NCI-H69 (cell line): ENCODE data around the gene SPATA6L.

ENCODE experiments used
- DNase-seq: peaks from one replicate; lab custom pipeline; 2025; lab: John Stamatoyannopoulos, UW

Gene SPATA6L, protein sequence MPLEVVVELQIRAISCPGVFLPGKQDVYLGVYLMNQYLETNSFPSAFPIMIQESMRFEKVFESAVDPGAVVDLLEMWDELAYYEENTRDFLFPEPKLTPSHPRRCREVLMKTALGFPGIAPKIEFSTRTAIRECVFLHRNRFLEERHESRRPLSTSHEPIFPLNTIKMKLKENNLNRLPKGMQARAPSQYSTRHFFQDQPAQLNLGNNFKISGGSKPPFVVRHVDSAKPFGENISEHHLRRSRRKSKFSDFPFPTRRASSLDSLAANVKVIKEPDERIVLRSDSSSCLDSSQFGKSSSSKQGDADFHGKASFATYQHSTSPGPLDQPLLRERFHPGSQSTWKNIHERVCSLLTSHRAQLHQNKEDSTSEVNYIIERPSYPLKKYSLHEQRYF

DNA sequence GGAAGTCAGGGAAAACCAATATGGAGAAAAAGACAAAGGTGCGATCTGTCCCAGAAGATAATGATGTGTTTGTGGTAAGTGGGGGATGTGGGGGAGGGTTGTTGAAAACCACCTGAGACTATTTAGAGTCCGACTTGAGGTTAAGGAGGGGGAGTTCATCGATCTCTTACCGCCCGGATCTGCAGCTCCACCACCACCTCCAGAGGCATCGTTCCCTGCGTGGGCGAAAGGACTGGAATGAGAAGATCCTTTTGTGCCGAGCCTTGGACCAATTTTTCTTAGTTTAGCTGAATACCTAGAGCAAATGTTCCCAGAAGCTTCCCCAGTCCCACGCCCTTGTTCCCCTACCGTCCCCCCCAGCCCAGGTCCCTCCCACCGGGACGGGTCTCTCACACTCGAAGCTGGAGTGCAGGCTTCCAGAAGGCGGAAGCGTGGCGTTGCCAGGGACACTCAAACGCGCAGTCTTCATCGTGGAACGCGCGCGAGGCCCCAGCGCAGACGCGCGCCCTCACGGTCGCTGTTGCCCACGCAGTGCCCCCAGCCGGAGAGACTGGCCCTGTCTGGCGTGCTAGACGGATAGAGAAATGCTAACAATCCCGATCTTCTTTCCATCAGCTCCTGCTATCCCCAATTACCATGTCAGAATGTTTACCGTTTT lies at the start of gene SPATA6L:
Gene SPATA6L, minus strand, starts transcription at position 439 of the 658 bp plus-strand sequence. Its CDS starts 230 bp downstream, at position 209.
- DNase-seq: peak; percentile 92

DNA sequence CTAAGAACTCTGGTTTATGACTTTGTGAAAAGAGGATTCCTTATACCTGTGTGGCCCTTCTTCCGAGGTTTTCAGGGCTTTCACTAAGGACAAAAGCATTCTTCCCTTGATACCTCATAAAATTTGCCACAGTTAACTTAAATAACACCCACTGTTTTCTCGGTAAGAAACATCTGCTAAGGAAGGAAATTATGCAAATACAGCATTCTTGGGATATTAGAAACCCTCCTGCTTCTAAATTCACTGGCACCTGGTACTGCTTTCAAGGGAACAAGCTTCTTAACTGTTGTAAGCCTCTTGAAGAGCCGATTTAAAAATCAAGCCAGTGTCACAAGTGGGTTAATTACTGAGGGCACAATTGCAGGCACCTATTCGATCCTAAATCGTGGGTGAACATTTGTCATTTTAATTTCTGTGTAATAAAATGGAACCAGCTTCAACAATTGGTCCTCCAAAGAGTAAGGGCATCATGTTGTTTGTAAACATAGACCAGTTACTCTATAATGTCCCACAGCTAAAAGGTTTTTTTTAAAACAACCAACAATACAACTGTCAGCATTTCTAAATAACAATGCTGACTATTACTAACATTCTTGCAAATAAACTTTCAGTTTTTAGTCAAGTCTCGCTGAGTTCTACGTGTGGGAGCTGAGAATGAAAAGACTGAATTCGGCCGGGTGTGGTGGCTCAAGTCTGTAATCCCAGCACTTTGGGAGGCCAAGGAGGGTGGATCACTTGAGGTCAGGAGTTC lies 48.2 kb upstream of the SPATA6L start:
- peak; percentile 7 for DNase-seq

DNA sequence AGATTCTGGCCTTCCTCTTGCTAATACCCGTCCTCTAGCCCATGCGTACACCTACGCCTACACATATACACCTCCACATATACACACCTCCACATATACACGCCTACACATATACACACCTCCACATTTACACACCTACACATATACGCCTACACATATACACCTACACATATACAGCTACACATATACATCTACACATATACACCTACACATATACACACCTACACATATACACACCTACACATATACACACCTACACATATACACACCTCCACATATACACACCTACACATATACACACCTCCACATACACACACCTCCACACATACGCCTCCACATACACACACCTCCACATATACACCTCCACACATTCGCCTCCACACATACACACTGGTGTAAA lies 47.6 kb upstream of the SPATA6L start:
- DNase-seq: no peak

DNA sequence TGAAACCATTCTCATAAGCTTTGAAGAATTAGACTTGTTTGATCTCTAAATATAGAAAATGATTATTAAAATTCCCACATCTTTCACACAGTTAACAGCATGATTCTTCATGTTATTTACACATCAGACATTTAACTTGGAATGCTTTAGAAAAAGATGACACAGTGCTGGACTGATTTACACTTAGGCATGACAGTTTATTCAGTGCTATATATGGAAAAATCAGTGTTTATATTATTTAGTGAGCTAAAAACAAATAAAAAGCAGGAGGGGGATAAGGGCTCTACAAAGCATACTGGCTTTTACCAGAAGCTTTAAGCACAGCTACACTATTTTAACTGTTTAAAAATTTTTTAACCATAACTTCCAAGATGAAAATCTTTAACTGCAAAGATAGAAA lies 43.1 kb upstream of the SPATA6L start:
- DNase-seq: no peak

DNA sequence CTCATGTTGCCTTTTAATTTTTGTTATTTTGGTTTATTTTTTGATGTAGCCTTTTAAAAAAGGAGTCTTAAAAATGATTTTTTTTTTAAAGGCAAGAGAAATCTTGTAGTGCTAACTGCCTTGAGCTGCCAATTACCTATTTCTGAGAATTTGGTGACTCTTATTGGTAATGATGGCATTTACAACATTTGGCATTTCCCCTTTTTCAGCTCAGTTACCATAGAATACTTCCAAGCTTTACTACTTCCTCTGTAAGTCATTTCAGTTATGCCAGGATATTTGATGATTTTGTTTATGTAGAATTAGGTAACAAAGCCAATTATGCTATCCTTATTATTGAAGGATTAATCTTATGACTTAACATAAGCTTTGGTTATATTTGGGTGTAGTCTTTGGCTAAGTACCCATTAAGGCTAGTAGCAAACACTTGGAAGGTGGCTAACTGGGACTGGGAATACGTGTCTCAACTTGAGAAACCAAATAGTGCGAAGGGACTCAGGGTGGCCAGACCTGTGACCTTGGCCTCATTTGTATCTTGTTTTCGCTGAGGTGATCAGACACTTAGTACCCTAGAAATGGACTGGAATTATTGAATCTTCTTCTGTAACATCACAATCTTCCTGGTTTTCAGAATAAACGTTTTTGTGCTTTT lies 40.8 kb upstream of the SPATA6L start:
- no peak for DNase-seq

DNA sequence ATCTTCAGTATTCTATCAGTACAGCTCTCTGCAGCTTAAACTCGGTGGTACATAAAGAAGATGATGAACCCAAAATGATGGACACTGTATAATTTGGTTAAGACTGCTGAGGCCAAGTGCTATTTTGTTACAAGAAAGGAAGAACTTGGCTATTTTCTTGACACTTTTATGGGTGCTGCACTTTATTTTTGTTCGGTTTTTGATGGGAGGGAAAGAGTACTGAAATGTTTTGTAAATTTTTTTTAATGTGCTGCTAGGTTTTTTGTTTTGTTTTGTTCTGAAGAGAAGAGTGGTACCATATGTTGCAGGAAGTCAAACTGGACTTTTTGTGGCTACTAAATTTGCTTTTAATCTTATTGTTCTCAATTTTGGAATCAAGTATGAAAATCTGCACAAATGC lies 39.7 kb upstream of the SPATA6L start:
- no peak for DNase-seq

DNA sequence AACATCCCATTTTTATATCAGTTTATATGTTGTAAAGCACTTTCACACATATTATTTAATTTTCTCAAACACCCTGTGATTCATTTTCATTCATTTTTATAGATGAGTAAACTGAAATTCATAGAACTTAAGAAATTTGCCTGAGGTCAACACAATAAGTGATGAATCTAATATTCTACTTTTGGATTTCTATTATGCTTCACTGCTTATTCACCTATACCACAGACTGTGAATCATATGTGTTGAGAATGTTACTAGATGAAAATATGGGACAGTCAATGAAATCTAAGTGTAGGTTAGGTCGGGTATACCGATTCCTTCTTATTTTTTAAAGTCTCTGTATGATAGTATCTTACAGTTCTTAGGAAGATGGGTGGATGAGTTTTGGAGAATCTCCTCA lies 37.8 kb upstream of the SPATA6L start:
- no peak for DNase-seq

DNA sequence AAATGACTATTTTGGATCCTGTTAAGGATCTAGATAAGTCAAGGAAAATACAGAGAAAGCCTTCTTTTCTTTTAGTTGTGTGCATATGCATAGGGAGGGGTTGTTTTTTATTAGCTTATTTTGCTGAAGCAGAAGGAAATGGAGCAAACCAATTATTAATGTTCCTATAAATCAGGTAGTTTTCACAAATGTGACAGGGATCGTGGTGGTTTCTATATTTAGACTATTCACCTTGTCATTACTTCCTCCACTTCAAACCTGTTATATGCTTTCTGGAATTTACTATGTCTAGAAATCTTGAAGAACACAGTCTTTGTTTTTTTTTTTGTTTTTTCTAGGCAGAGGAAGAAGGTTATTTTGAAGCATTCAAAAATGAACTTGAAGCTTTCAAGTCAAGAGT lies 35.2 kb upstream of the SPATA6L start:
- no peak for DNase-seq

DNA sequence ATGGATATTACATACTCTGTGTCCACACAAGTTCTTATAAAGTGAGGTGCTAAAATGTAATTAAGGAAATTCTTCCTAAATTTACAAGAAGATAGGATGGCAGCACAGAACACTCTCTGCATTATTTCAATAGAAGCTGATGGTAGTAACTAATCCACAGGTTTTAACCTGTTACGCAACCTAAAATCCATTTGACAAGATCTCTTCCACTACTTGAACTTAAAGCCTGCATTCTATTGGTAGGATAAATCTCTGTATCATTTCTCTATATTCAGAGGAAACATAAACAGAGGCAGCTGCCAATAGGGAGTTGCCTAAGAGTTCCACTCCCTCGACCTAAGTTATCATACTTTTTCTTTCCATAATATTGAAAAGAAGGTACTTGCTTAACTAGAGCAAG lies 34.7 kb upstream of the SPATA6L start:
- no peak for DNase-seq

DNA sequence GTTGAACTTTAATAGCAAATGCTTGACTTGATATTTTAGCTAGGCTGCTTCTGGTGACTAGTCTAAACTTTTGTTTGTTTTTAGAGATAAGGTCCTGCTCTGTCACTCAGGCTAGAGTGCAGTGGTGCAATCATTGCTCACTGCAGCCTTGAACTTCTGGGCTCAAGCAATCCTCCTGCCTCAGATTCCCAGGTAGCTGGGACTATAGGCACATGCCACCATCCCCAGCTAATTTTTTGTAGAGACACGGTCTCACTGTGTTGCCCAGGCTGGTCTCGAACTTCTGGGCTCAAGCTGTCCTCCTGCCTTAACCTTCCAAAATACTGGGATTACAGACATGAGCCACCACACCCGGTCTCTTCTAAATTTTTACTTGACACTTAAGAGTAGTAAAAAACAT lies 33.8 kb upstream of the SPATA6L start:
- no peak for DNase-seq

DNA sequence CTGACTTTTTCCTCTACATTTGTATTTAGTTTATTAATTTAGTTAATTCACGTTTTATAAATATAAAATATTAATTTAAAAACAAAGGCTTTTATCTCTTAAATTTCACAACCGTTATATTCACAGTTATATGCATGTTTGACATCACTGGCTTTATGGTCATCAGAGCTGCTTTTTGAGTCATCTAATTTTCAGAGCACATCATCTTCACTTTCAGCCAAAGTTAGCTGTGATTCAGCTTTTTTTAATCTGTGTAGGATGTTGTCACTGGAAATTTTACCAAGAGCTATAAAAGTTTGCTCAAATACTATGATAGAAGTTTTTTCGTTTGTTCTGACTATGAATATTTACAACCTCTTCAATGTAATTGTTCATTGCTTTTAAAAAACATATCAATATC lies 25.5 kb upstream of the SPATA6L start:
- DNase-seq: no peak

DNA sequence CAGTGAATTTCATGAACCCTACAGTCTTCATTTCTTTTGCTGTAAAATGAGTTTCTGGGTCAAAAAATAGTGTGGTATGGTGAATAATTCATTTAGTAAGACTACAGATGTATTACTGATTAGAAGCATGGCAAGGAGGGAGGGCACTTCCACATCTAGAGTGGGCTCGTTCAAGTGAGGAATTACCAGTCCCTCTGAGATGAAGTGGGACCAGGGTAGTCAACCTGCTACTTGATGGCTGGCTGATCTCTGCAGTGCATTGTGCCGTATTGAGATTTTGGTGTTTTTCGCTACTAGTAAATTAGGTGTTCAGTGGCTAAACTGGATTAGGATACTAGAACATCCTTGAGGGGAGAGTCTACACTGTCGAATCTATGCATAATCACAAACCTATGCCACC lies 23.9 kb upstream of the SPATA6L start:
- no peak for DNase-seq

DNA sequence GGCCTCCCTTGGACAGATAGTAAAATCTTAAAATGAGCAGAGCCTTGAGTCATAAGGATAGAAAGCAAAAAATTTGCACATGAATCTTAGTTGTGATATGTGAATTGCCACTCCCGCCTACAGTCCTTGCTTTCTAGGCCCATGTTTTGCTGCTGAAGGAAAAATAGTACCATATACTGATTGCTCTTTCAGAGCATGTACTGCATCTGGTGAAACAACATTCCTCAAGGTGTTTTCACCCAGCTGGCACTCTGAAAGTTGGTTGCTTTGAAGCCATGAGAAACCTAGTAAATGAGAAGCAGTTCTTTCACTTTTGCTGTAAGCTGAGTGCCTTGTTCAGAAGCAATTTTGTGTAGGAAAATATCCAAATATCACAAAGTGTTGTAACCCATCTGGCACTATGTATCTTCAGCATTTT lies 23.4 kb upstream of the SPATA6L start:
- no peak for DNase-seq

DNA sequence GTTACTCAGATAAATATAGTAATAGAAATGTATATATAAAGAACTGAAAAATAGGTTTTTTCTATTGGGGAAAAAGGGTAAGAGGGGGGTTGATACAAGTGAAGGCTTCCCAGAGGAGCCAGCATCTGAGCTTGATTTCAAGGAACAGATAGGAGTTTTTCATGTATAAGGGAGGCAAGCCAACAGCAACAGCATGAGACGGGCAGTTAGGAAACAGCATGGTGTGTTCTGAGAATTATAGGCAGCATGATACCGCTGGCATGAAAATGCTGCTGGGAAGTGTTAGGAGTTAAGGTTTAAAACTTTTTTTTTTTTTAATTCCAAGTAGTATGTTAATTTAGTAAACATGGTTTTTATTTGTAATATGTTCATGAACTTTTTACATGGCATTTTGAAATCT lies 22.7 kb upstream of the SPATA6L start:
- DNase-seq: no peak

DNA sequence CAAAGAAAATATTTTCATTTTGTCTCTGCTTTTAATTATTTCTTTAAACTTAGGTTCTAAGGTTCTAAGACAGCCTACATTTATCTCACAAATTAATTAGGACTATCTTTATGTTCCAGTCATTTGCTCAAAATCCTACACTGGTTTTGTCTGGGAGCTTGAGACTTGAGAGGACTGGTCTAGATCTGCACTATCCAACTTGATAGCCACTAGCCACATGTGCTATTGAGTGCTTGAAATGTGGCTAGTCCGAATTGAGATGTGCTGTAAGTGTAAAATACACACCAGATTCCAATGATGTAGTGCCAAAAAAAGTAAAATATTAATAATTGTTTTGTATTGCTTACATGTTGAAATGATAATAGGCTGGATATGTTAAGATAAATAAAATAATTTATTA lies 20.3 kb upstream of the SPATA6L start:
- no peak for DNase-seq

DNA sequence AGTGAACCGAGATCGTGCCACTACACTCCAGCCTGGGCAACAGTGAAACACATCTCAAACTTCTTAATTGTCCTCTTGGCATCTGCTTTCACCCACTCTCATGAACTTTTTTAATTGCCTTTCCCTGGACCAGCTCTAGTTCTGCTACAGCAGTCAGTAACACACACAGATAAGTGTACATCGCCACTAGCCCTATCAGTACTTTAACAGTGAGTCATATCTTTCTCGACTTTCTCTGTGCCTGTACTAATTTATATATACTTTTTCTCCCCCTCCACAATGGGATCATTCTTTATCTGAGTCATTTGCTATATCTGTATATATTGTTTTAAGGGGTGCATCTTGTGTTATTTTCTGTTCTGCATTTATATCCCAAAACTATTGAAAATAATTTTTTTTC lies 19.8 kb upstream of the SPATA6L start:
- no peak for DNase-seq

DNA sequence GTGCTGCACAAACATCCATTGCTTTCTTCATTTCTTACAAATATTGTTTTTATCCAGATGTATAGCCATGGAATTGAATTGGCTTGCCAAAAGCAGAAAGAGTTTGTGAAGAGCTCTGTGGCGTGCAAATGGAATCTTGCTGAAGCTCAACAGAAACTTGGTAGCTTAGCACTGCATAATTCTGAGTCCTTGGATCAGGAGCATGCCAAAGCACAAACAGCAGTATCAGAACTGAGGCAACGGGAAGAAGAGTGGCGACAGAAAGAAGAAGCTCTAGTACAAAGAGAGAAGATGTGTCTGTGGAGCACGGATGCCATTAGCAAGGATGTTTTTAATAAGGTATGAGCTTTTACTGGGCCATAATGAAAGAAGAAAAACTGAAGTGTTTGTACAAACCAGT lies 18.5 kb upstream of the SPATA6L start:
- no peak for DNase-seq

DNA sequence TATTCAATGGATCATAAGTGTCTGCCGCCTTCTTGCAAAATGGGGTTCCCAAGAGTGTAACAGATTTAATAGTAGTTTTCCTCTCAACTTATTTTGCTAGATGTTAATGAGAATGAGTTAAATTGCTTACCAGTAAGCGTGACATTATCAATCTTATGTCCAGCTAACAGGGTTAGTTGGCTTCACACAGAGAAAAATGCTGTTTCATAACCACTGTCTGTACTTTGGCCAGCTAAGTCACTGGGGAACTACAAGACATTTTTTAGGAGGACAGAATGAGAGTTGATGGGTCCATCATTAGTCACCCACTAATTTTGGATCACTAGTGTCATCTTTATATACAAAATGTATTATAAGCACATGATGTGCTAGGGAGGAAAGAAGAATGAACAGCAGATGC lies 14.5 kb upstream of the SPATA6L start:
- peak; percentile 18 for DNase-seq

DNA sequence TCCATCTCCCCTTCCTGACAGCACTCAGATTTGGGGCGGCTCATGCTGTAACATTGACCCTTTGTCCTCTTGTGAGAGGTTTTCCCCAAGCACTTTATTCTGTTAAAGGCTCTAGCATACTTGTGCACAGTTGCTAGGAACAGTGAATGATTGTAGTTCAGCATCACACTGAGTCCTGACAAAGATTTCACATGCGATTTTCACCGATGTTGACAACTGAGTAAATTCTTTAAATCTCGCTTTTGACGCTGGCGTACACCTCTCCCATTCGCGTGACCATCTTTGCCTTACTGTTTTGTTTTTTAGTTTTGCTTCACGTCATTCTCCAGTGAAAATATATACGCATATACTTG lies 13.9 kb upstream of the SPATA6L start:
- no peak for DNase-seq

DNA sequence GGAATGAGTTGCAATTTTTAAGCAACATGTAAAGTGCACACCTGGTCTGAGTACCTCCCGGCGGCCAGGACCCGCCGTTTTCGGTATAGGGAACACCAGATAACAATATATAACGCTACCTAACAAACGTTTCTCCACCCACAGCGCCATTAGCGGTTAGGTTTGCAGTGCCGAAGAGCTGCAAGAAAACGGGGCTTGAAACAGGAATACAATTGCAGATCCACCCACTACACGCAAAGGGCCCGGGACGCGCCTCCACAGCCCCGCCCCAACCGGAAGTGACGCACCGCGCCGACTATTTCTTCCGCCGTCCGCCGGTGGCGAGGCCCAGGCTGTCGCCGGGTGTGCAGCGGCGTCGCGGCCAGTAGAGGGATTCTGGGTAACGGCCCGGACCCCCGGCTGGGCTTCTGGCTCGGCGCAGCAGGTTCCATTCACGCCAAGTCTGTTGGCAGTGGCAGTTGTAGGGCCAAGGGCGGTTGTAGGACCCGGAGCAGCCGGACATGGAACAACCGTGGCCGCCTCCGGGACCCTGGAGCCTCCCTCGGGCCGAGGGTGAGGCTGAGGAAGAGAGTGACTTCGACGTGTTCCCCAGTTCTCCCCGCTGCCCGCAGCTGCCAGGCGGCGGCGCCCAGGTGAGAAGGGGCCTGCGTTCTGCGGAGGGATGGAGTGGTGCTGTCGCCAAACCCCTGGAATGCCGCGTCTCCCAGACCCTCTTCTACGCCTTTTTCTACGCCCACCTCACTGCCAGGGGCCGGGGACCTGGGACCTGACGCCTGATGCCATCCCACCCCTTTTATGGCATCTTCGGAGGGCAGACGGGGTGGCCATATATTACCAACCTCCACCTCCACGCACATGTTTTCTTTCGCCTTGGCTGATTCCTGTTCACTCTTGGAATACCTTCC lies 13.2 kb upstream of the SPATA6L start, which contains the start of gene CDC37L1:
Gene CDC37L1, plus strand, starts transcription at position 302 of the 905 bp plus-strand sequence. Its CDS starts 199 bp downstream, at position 501.
- peak; percentile 98 for DNase-seq

DNA sequence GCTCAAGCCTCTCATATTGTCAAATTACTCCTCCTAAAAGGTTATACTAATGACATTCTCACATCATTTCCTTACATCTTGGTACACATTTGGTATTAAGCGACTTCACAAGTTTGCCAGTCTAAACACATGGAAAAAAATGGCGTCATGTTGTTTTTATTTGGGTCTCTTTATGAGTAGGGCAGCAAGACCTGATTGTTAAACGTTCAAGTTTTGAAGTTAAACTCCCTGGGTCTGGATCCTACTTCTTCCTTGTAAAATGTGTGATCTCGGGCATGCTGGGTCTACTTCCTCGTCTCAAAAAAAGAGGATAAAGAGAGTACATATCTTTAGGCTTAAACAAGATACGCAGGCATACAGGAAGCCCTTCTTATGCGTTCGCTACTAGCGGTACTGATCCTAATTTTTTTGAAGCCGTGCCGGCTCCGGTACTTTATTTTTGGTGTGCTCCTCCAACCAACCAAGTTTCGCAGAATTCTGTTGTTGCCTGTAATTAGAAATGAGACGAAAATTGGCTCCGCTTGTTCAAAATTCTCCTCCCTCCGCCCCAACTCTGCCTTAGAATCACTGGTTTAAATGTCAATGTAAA lies 12.5 kb upstream of the SPATA6L start:
- peak; percentile 68 for DNase-seq
